Neural crest cell (in vitro differentiated cells): ENCODE results near the gene SPAG17. TPM values are rescaled to one million over a fixed set of nuclear protein-coding genes. Genes with fewer than 3 reads are reported as not detected.

Source experiments
- DNase-seq: peaks from one replicate; pipeline ENCODE4 v3.0.0; 2021; ENCODE audit warnings: low read depth, mixed read lengths, low spot score
- H3K27ac Mint-ChIP-seq: one replicate; pipeline ENCODE4 v1.8.0; 2021; ENCODE audit warnings: mild to moderate bottlenecking, mixed read lengths; ENCODE audit not compliant: unreplicated experiment
- H3K27me3 Mint-ChIP-seq: 2 replicates; pipeline ENCODE4 v1.8.0; 2021; ENCODE audit warnings: low read depth, mild to moderate bottlenecking, mixed read lengths
- H3K36me3 Mint-ChIP-seq: 2 replicates; pipeline ENCODE4 v1.8.0; 2021; ENCODE audit warnings: low read depth, mild to moderate bottlenecking, mixed read lengths
- H3K4me1 Mint-ChIP-seq: 2 replicates; pipeline ENCODE4 v1.8.0; 2021; ENCODE audit warnings: mixed read lengths
- H3K4me3 Mint-ChIP-seq: one replicate; pipeline ENCODE4 v1.8.0; 2021; ENCODE audit warnings: mild to moderate bottlenecking, mixed read lengths
- H3K9me3 Mint-ChIP-seq: 2 replicates; pipeline ENCODE4 v1.8.0; 2021; ENCODE audit warnings: mixed read lengths
- CTCF ChIP-seq: fragments of 200-600 bp; sonication (generic); conservative IDR thresholded peaks from 2 replicates; pipeline ENCODE4 v1.5.0; 2021; ENCODE audit warnings: antibody characterized with exemption, mild to moderate bottlenecking
- total RNA-seq: library from RNA; stranded (reverse); gene quantifications from 2 replicates; pipeline ENCODE4 v1.2.1, GENCODE V29; 2021

Gene SPAG17
- total RNA-seq, 1 donor from 2014 or later = 1.5 TPM

GRCh38 chr1:118155106-118155505 is 29.9 kb downstream of the SPAG17 start:
- no peak for TF ChIP-seq CTCF
- Mint-ChIP-seq H3K4me1 (no peaks in the 10 kb centered on the region), H3K36me3 (no peaks in the 10 kb centered on the region), H3K27me3 (no peaks in the 10 kb centered on the region), H3K27ac (no peak overlapping the region), H3K4me3 (no peak overlapping the region), H3K9me3 (no peaks in the 10 kb centered on the region)
- no peak for DNase-seq

GRCh38 chr1:118154220-118154619 is 30.8 kb downstream of the SPAG17 start:
- no peak overlapping the region for H3K27ac Mint-ChIP-seq
- DNase-seq = no peak
- no peak overlapping the region for H3K4me3 Mint-ChIP-seq
- no peaks in the 10 kb centered on the region for H3K27me3 Mint-ChIP-seq
- no peaks in the 10 kb centered on the region for H3K4me1 Mint-ChIP-seq
- TF ChIP-seq CTCF = peak; percentile 60
- no peaks in the 10 kb centered on the region for H3K9me3 Mint-ChIP-seq
- no peaks in the 10 kb centered on the region for H3K36me3 Mint-ChIP-seq

- H3K36me3 Mint-ChIP-seq = no peaks in the 10 kb centered on the region
- H3K9me3 Mint-ChIP-seq = no peaks in the 10 kb centered on the region
- H3K27me3 Mint-ChIP-seq = no peaks in the 10 kb centered on the region
- no peak overlapping the region for H3K27ac Mint-ChIP-seq
- peak; percentile 93 for TF ChIP-seq CTCF
- peak; percentile 73 for DNase-seq
- H3K4me3 Mint-ChIP-seq = no peak overlapping the region
- no peaks in the 10 kb centered on the region for H3K4me1 Mint-ChIP-seq
Observed at GRCh38 chr1:118151312-118151937, 33.6 kb downstream of the SPAG17 start.

GRCh38 chr1:118149799-118150198 is 35.2 kb downstream of the SPAG17 start:
- Mint-ChIP-seq H3K27me3 (no peaks in the 10 kb centered on the region), H3K4me1 (no peaks in the 10 kb centered on the region), H3K9me3 (no peaks in the 10 kb centered on the region), H3K27ac (no peak overlapping the region), H3K4me3 (no peak overlapping the region), H3K36me3 (no peaks in the 10 kb centered on the region)
- DNase-seq = no peak
- TF ChIP-seq CTCF = no peak

GRCh38 chr1:118148034-118148433 is 37.0 kb downstream of the SPAG17 start:
- Mint-ChIP-seq H3K36me3 (no peaks in the 10 kb centered on the region), H3K4me3 (no peak overlapping the region), H3K9me3 (no peaks in the 10 kb centered on the region), H3K4me1 (no peaks in the 10 kb centered on the region), H3K27me3 (no peaks in the 10 kb centered on the region), H3K27ac (no peak overlapping the region)
- no peak for TF ChIP-seq CTCF
- DNase-seq = no peak
